OCI-LY3 (cell line): ENCODE measurements around the gene E2F1.

ENCODE experiments used
- H2AFZ ChIP-seq: fragments of 200-600, 300-600 bp; shearing (Covaris generic); 2 replicates; pipeline ENCODE4 v1.6.0; 2014; ENCODE audit warnings: antibody characterized with exemption, low read depth, low read length
- H3K27ac ChIP-seq: fragments of 200-600, 300-600 bp; sonication (generic); 2 replicates; pipeline ENCODE4 v1.5.1; 2014; ENCODE audit warnings: mild to moderate bottlenecking, low read length, moderate library complexity, mixed read lengths
- H3K27me3 ChIP-seq: fragments of 200-600, 300-600 bp; sonication (generic); 2 replicates; pipeline ENCODE4 v1.6.1; 2014; ENCODE audit warnings: low read depth, low read length, mixed read lengths
- H3K36me3 ChIP-seq: fragments of 200-600, 300-600 bp; sonication (generic); replicated peaks from 2 replicates; pipeline ENCODE3; 2014; ENCODE audit warnings: low read depth, low read length, mixed read lengths
- H3K4me1 ChIP-seq: fragments of 300-600, 200-600 bp; sonication (generic); 2 replicates; pipeline ENCODE4 v1.6.1; 2014; ENCODE audit warnings: low read length, mixed read lengths
- H3K4me2 ChIP-seq: fragments of 200-600, 300-600 bp; sonication (generic); 2 replicates; pipeline ENCODE4 v1.6.1; 2014; ENCODE audit warnings: low read length, mixed read lengths
- H3K4me3 ChIP-seq: fragments of 300-600, 200-600 bp; sonication (generic); 2 replicates; pipeline ENCODE4 v1.5.1; 2014; ENCODE audit warnings: antibody characterized with exemption, mild to moderate bottlenecking, low read length, moderate library complexity
- H3K79me2 ChIP-seq: fragments of 300-600, 200-600 bp; shearing (Covaris generic); 2 replicates; pipeline ENCODE4 v1.6.1; 2014; ENCODE audit warnings: mild to moderate bottlenecking, low read length, mixed read lengths
- H3K9ac ChIP-seq: fragments of 300-600, 200-600 bp; shearing (Covaris generic); 2 replicates; pipeline ENCODE4 v1.6.0; 2014; ENCODE audit warnings: mild to moderate bottlenecking, low read length, moderate library complexity
- H3K9me3 ChIP-seq: fragments of 200-600, 300-600 bp; shearing (Covaris generic); 2 replicates; pipeline ENCODE4 v1.6.1; 2014; ENCODE audit warnings: low read length, mixed read lengths; ENCODE audit not compliant: insufficient read depth
- H4K20me1 ChIP-seq: fragments of 200-600, 300-600 bp; sonication (generic); 2 replicates; pipeline ENCODE4 v1.6.1; 2016; ENCODE audit warnings: low read length, mixed read lengths; ENCODE audit not compliant: insufficient read depth
- EZH2phosphoT487 ChIP-seq: fragments of 200-600 bp; shearing (Covaris generic); IDR thresholded peaks from 2 replicates; pipeline ENCODE4 v1.6.1; 2018; ENCODE audit warnings: antibody characterized with exemption, mixed run types, low read depth
- TF ChIP-seq, protein P1 (sequence below): fragments of 200-600, 300-600 bp; sonication (generic); IDR thresholded peaks from 2 replicates; pipeline ENCODE4 v1.5.1; 2014; ENCODE audit warnings: antibody characterized with exemption, low read length, low read depth

E2F1 gene

DNA sequence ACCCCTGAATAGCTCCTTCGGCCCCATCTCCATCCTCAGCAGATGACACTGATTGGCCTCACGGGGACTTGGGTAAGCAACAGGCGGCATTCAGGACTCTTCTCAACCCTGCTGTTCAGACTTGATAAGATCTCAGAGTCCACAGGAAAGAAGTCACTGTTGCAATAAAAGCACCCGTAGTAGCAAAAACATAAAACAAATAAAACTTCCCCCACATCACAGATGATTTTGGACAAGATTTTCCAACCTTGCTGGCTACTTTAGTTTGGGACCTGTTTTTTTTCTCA, 41.2 kb downstream of the E2F1 start:
- no peak overlapping the region for H3K4me2 ChIP-seq
- TF ChIP-seq EZH2phosphoT487: no peak
- TF ChIP-seq, protein P1, sequence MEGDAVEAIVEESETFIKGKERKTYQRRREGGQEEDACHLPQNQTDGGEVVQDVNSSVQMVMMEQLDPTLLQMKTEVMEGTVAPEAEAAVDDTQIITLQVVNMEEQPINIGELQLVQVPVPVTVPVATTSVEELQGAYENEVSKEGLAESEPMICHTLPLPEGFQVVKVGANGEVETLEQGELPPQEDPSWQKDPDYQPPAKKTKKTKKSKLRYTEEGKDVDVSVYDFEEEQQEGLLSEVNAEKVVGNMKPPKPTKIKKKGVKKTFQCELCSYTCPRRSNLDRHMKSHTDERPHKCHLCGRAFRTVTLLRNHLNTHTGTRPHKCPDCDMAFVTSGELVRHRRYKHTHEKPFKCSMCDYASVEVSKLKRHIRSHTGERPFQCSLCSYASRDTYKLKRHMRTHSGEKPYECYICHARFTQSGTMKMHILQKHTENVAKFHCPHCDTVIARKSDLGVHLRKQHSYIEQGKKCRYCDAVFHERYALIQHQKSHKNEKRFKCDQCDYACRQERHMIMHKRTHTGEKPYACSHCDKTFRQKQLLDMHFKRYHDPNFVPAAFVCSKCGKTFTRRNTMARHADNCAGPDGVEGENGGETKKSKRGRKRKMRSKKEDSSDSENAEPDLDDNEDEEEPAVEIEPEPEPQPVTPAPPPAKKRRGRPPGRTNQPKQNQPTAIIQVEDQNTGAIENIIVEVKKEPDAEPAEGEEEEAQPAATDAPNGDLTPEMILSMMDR: no peak
- H3K4me1 ChIP-seq: peaks cover 5% of the 10 kb centered on the region; the same call in 1 of the 2 replicates
- no peak overlapping the region for H3K4me3 ChIP-seq
- H3K79me2 ChIP-seq: no peaks in the 10 kb centered on the region
- peaks cover 23% of the 10 kb centered on the region for H3K36me3 ChIP-seq
- H3K27me3 ChIP-seq: no peaks in the 10 kb centered on the region
- H2AFZ ChIP-seq: no peak overlapping the region
- H4K20me1 ChIP-seq: no peaks in the 10 kb centered on the region
- no peak overlapping the region for H3K27ac ChIP-seq
- H3K9me3 ChIP-seq: no peaks in the 10 kb centered on the region
- H3K9ac ChIP-seq: no peak overlapping the region

DNA sequence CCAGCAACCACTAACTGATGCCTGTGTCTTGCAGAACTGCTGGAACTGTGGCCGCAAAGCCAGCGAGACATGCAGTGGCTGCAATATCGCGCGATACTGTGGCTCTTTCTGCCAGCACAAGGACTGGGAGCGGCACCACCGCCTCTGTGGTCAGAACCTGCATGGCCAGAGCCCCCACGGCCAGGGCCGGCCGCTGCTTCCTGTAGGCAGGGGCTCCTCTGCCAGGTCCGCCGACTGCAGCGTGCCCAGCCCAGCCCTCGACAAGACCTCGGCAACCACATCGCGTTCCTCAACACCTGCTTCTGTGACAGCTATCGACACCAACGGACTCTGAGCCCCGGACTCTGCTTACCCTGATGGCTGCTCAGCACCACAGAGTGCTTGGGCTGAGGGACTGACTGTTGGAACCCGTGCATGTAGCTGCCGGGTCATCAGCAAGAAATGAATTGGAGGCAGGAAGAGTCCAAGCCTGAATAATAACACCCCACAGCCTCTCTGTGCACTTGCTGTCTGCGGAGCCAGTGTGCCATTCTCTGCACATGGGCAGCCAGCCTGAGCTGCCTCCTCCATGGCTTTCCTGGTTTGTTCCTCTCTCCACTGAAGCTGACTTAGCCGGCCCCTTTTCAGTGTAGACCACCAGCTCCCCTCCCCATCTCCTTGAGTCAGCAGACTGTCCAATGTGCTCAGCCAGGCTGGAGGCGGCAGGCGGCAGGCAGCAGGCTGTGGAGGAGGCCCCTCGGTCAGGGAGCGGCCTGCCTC, 41.7 kb downstream of the E2F1 start:
- Histone ChIP-seq H3K4me2 (no peak overlapping the region), H4K20me1 (no peaks in the 10 kb centered on the region), H3K9me3 (no peaks in the 10 kb centered on the region), H3K27ac (no peak overlapping the region), H3K79me2 (no peaks in the 10 kb centered on the region), H2AFZ (no peak overlapping the region), H3K36me3 (peaks cover 23% of the 10 kb centered on the region), H3K27me3 (no peaks in the 10 kb centered on the region), H3K4me1 (peaks cover 5% of the 10 kb centered on the region; the same call in 1 of the 2 replicates), H3K4me3 (no peak overlapping the region), H3K9ac (no peak overlapping the region)
- no peak for TF ChIP-seq EZH2phosphoT487
- TF ChIP-seq, protein P1: no peak

GRCh38 chr20:33640287-33640686, 45.9 kb downstream of the E2F1 start:
- peaks cover 26% of the 10 kb centered on the region for H3K36me3 ChIP-seq
- H3K4me2 ChIP-seq: no peak overlapping the region
- H3K27me3 ChIP-seq: no peaks in the 10 kb centered on the region
- H3K9me3 ChIP-seq: no peaks in the 10 kb centered on the region
- no peak overlapping the region for H3K9ac ChIP-seq
- no peaks in the 10 kb centered on the region for H3K4me1 ChIP-seq
- no peak overlapping the region for H3K4me3 ChIP-seq
- H3K79me2 ChIP-seq: no peaks in the 10 kb centered on the region
- no peaks in the 10 kb centered on the region for H4K20me1 ChIP-seq
- no peak overlapping the region for H3K27ac ChIP-seq
- TF ChIP-seq, protein P1: no peak
- TF ChIP-seq EZH2phosphoT487: no peak
- no peak overlapping the region for H2AFZ ChIP-seq

GRCh38 chr20:33636776-33637175, 49.4 kb downstream of the E2F1 start:
- H3K27ac ChIP-seq: no peak overlapping the region
- no peaks in the 10 kb centered on the region for H3K79me2 ChIP-seq
- no peak overlapping the region for H3K4me3 ChIP-seq
- H3K4me1 ChIP-seq: no peaks in the 10 kb centered on the region
- no peaks in the 10 kb centered on the region for H4K20me1 ChIP-seq
- peaks cover 17% of the 10 kb centered on the region for H3K36me3 ChIP-seq
- H3K9me3 ChIP-seq: no peaks in the 10 kb centered on the region
- no peak overlapping the region for H2AFZ ChIP-seq
- H3K9ac ChIP-seq: no peak overlapping the region
- no peaks in the 10 kb centered on the region for H3K27me3 ChIP-seq
- TF ChIP-seq EZH2phosphoT487: no peak
- TF ChIP-seq, protein P1: no peak
- no peak overlapping the region for H3K4me2 ChIP-seq
